Endothelial cell of umbilical vein (primary cell): ENCODE measurements around the gene ARHGAP32. TPM values are rescaled to one million over a fixed set of nuclear protein-coding genes. Genes with fewer than 3 reads are reported as not detected.

ENCODE experiments used
- BruUV-seq: library from RNA; stranded (reverse); fragments of 400-500 nt; replicated peaks from 2 replicates; lab custom pipeline; 2021; lab: Mats Ljungman, UMichigan
- CTCF ChIA-PET: fragments of 300-600, 350-600 bp; sonication (Branson Sonifier 250); formaldehyde crosslinking; loops from one replicate; lab custom pipeline; 2021; ENCODE audit warnings: antibody characterized with exemption, inconsistent platforms; lab: Charles Lee
- POLR2A ChIA-PET: fragments of 300-600, 350-600 bp; sonication (Branson Sonifier 250); formaldehyde crosslinking; loops from one replicate; lab custom pipeline; 2021; ENCODE audit warnings: antibody characterized with exemption, inconsistent platforms; lab: Charles Lee
- DNase-seq: peaks from one replicate; pipeline ENCODE4 v3.0.0-alpha.2; 2011; ENCODE audit warnings: low read depth, low spot score
- FAIRE-seq: peaks from 2 replicates; lab custom pipeline; 2011; peaks lifted over from hg19 to GRCh38; lab: Jason Lieb, UNC
- H2AFZ ChIP-seq: 2 replicates; pipeline ENCODE4 v1.6.0; 2012; ENCODE audit warnings: low read depth, low read length, control low read depth, inconsistent platforms
- H3K27ac ChIP-seq: 2 replicates; pipeline ENCODE4 v1.5.1; 2011; ENCODE audit warnings: low read depth, mild to moderate bottlenecking, control low read depth, low read length, moderate library complexity; ENCODE audit not compliant: insufficient read depth
- H3K27me3 ChIP-seq, 2 experiments: 2 replicates each; pipeline versions ENCODE4 v1.6.0 to v1.6.1; 2011; ENCODE audit warnings: low read length in 2 of 2, mixed read lengths in 1 of 2; ENCODE audit not compliant: control insufficient read depth in 2 of 2, insufficient read depth in 2 of 2
- H3K36me3 ChIP-seq, 2 experiments: 2 replicates in 1 of 2; 3 replicates in 1 of 2; pipeline ENCODE4 v1.5.1; 2011; ENCODE audit warnings: low read length in 2 of 2, mild to moderate bottlenecking in 1 of 2, moderate library complexity in 1 of 2; ENCODE audit not compliant: control insufficient read depth in 2 of 2, insufficient read depth in 2 of 2; ENCODE audit errors: extremely low read depth in 1 of 2
- H3K4me1 ChIP-seq: 3 replicates; pipeline ENCODE4 v1.5.1; 2011; ENCODE audit warnings: mild to moderate bottlenecking, low read length; ENCODE audit not compliant: control insufficient read depth, insufficient read depth; ENCODE audit errors: extremely low read depth
- H3K4me2 ChIP-seq: 2 replicates; pipeline ENCODE4 v1.6.1; 2011; ENCODE audit warnings: low read length, control low read depth, mixed read lengths; ENCODE audit not compliant: insufficient read depth
- H3K4me3 ChIP-seq, 3 experiments: fragments of 200-600 bp in 1 of 3; sonication (generic), shearing (Covaris generic) in 1 of 3; replicated peaks in 1 of 3; 2 replicates each; pipeline ENCODE4 v1.5.1; 2011 to 2016; ENCODE audit warnings: control low read depth in 3 of 3, low read length in 3 of 3, mild to moderate bottlenecking in 2 of 3, inconsistent platforms in 1 of 3, low read depth in 1 of 3, moderate library complexity in 1 of 3; ENCODE audit not compliant: insufficient read depth in 1 of 3
- H3K79me2 ChIP-seq: 2 replicates; pipeline ENCODE4 v1.6.0; 2012; ENCODE audit warnings: low read length, inconsistent platforms; ENCODE audit not compliant: control insufficient read depth, insufficient read depth
- H3K9ac ChIP-seq: replicated peaks from 2 replicates; pipeline ENCODE3; 2011; ENCODE audit warnings: low read length, control low read depth; ENCODE audit not compliant: insufficient read depth; ENCODE audit errors: extremely low read depth
- H3K9me1 ChIP-seq: replicated peaks from 3 replicates; pipeline ENCODE4 v1.6.0; 2011; ENCODE audit warnings: mild to moderate bottlenecking, low read length; ENCODE audit not compliant: control insufficient read depth, insufficient read depth; ENCODE audit errors: extremely low read depth
- H3K9me3 ChIP-seq: replicated peaks from 2 replicates; pipeline ENCODE4 v1.5.1; 2012; ENCODE audit warnings: low read length, inconsistent platforms; ENCODE audit not compliant: control insufficient read depth, insufficient read depth
- H4K20me1 ChIP-seq: replicated peaks from 2 replicates; pipeline ENCODE3; 2011; ENCODE audit warnings: mild to moderate bottlenecking, low read length; ENCODE audit not compliant: control insufficient read depth, insufficient read depth; ENCODE audit errors: extremely low read depth
- EZH2 ChIP-seq: IDR thresholded peaks from 2 replicates; pipeline ENCODE4 v1.6.1; 2012; ENCODE audit warnings: borderline replicate concordance, low read depth, mild to moderate bottlenecking, moderate library complexity, low read length, inconsistent platforms; ENCODE audit not compliant: severe bottlenecking
- FOS ChIP-seq: IDR thresholded peaks from 2 replicates; pipeline ENCODE4 v1.6.1; 2011; ENCODE audit warnings: mild to moderate bottlenecking, low read length, moderate library complexity, borderline replicate concordance; ENCODE audit not compliant: insufficient read depth
- GATA2 ChIP-seq: IDR thresholded peaks from 2 replicates; pipeline ENCODE4 v1.7.0; 2011; ENCODE audit warnings: low read depth, mild to moderate bottlenecking, moderate library complexity, mixed read lengths, low read length; ENCODE audit not compliant: insufficient read length, insufficient read depth
- JUN ChIP-seq: IDR thresholded peaks from 2 replicates; pipeline ENCODE4 v1.6.1; 2011; ENCODE audit warnings: borderline replicate concordance, low read depth; ENCODE audit not compliant: insufficient read length, insufficient read depth
- MYC ChIP-seq: IDR thresholded peaks from one replicate; pipeline ENCODE4 v1.6.1; 2011; ENCODE audit warnings: mild to moderate bottlenecking, low read depth, low read length
- POLR2A ChIP-seq: IDR thresholded peaks from 2 replicates; pipeline ENCODE4 v1.6.1; 2012; ENCODE audit warnings: low read depth, mild to moderate bottlenecking, control low read depth, low read length
- POLR2AphosphoS5 ChIP-seq: IDR thresholded peaks from 2 replicates; pipeline ENCODE4 v1.6.1; 2012; ENCODE audit warnings: low read depth, mild to moderate bottlenecking, control low read depth, low read length, moderate library complexity; ENCODE audit not compliant: insufficient read depth
- dilution Hi-C: fragments of 300-500 bp; cut with MboI; formaldehyde crosslinking; loops from one replicate; pipeline ENCODE4 v1.15.0; 2019; ENCODE audit warnings: low sequenced_read_pairs; ENCODE audit not compliant: extremely low pct_ligation_motif_present
- intact Hi-C: fragments of 100-400 bp; cut with micrococcal nuclease; formaldehyde crosslinking; loops from one replicate; pipeline ENCODE4 v1.10.0; 2022
- polyA plus RNA-seq, 4 experiments: library from polyadenylated mRNA; depleted of rRNA in 3 of 4; stranded (reverse) in 3 of 4; unstranded in 1 of 4; fragments of >200 nt; gene quantifications; 2 replicates each; pipeline versions ENCODE4 v1.2.1 to v1.2.3, GENCODE V29; 2011 to 2012; ENCODE audit warnings: missing spikeins in 1 of 4
- total RNA-seq: library from RNA; stranded (reverse); gene quantifications from 2 replicates; pipeline ENCODE4 v1.2.3, GENCODE V29; 2021
- TF ChIP-seq, protein P1 (sequence below): IDR thresholded peaks from 2 replicates; pipeline ENCODE4 v1.6.1; 2011; ENCODE audit not compliant: insufficient read depth, insufficient read length
- TF ChIP-seq, protein P2 (sequence below), 2 donors: IDR thresholded peaks; 1 replicate in 1 of 2; 2 replicates in 1 of 2; pipeline ENCODE4 v1.5.1; 2011; ENCODE audit warnings: low read length in 2 of 2, mild to moderate bottlenecking in 2 of 2, moderate library complexity in 2 of 2, control low read depth in 1 of 2, inconsistent platforms in 1 of 2, low read depth in 1 of 2; ENCODE audit not compliant: insufficient read depth in 1 of 2; ENCODE audit errors: extremely low read depth in 1 of 2

The ARHGAP32 gene
- total and polyA plus RNA-seq, 2 donors (not counting 3 experiments of a cell fraction or from before 2014, with no cell fraction given): 3.4 to 9.1 TPM

DNA sequence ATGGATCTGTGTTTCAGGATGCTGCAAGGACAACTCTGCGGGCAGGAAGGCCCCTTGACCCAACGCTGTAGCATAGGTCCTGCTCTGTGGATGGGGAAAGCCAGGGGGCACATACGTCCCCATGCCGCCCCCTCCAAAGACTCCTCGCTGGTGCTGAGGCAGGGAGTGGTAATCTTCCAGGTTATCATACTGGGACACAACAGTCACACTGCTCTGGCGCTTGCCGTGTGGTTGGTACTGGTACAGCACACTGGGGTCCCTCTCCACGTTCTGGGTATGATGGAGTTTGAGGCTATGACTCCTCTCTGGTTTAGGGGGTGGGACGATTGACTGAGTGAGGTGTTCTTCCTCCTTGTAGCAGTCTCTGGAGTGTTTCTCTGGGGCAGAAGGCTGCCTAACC, 223.2 kb downstream of the ARHGAP32 start:
- no peak overlapping the region for H3K9ac ChIP-seq
- H3K4me3 ChIP-seq: no peak overlapping the region
- H3K27ac ChIP-seq: no peak overlapping the region
- H4K20me1 ChIP-seq: no peaks in the 10 kb centered on the region
- POLR2A ChIA-PET: no interaction called here
- no peak overlapping the region for H3K4me2 ChIP-seq
- H3K9me3 ChIP-seq: no peaks in the 10 kb centered on the region
- dilution Hi-C loops (no loop called here), intact Hi-C loops (no loop called here)
- H3K4me1 ChIP-seq: peaks cover 15% of the 10 kb centered on the region
- H3K27me3 ChIP-seq: no peaks in the 10 kb centered on the region
- no peaks in the 10 kb centered on the region for H3K36me3 ChIP-seq
- DNase-seq: no peak
- no peaks in the 10 kb centered on the region for H3K9me1 ChIP-seq
- TF ChIP-seq JUN: no peak
- no peak for TF ChIP-seq EZH2
- H2AFZ ChIP-seq: no peak overlapping the region
- no peak for FAIRE-seq
- BruUV-seq: no TSS peak
- CTCF ChIA-PET: no interaction called here
- H3K79me2 ChIP-seq: no peaks in the 10 kb centered on the region

DNA sequence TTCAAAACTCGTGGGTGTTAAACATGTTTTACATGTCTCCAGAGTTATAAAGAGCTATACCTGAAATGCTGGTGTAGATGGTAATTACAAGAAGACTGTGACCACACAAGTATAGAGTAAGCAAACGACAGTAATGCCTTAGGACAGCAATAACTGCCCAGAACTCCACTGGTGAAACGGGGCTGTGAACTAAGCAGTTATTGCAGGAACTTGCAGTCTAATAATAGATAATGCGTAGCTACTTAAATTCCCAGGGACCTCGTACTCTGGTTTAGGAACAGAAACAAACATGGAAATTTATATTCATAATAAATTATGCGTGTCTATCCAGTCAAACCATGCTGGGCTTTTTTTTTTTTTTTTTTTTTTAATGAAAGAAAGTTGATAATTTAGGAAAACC, 224.5 kb downstream of the ARHGAP32 start:
- Histone ChIP-seq H4K20me1 (no peaks in the 10 kb centered on the region), H2AFZ (no peak overlapping the region), H3K9me1 (no peaks in the 10 kb centered on the region), H3K79me2 (no peaks in the 10 kb centered on the region), H3K9ac (no peak overlapping the region), H3K9me3 (no peaks in the 10 kb centered on the region), H3K36me3 (no peaks in the 10 kb centered on the region), H3K27me3 (no peaks in the 10 kb centered on the region), H3K4me3 (no peak overlapping the region), H3K27ac (no peak overlapping the region), H3K4me1 (peaks cover 18% of the 10 kb centered on the region), H3K4me2 (no peak overlapping the region)
- dilution Hi-C loops (no loop called here), intact Hi-C loops (no loop called here)
- ChIA-PET POLR2A (no interaction called here), CTCF (interaction anchor here (0.8 kb wide), 1 partner anchor 11 kb away, joined by 8 read pairs; no protein-coding TSS in a partner anchor)
- no peak for DNase-seq
- no TSS peak for BruUV-seq
- no peak for TF ChIP-seq MYC
- TF ChIP-seq, protein P1, sequence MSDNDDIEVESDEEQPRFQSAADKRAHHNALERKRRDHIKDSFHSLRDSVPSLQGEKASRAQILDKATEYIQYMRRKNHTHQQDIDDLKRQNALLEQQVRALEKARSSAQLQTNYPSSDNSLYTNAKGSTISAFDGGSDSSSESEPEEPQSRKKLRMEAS: no peak
- TF ChIP-seq FOS: no peak
- TF ChIP-seq POLR2AphosphoS5: no peak
- no peak for TF ChIP-seq GATA2
- TF ChIP-seq POLR2A: no peak
- TF ChIP-seq, protein P2, sequence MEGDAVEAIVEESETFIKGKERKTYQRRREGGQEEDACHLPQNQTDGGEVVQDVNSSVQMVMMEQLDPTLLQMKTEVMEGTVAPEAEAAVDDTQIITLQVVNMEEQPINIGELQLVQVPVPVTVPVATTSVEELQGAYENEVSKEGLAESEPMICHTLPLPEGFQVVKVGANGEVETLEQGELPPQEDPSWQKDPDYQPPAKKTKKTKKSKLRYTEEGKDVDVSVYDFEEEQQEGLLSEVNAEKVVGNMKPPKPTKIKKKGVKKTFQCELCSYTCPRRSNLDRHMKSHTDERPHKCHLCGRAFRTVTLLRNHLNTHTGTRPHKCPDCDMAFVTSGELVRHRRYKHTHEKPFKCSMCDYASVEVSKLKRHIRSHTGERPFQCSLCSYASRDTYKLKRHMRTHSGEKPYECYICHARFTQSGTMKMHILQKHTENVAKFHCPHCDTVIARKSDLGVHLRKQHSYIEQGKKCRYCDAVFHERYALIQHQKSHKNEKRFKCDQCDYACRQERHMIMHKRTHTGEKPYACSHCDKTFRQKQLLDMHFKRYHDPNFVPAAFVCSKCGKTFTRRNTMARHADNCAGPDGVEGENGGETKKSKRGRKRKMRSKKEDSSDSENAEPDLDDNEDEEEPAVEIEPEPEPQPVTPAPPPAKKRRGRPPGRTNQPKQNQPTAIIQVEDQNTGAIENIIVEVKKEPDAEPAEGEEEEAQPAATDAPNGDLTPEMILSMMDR (IDR thresholded peaks at IDR 0.05; ENCODE audit: extremely low read depth in 1 of 2, insufficient read depth in 1 of 2, low read depth in 1 of 2, low read length in 2 of 2): no peak
- TF ChIP-seq EZH2: no peak
- TF ChIP-seq JUN: no peak
- FAIRE-seq: no peak
